ENCODE data around the gene FAM98C. TPM values are rescaled to one million over a fixed set of nuclear protein-coding genes. Genes with fewer than 3 reads are reported as not detected.

The FAM98C gene
- polyA plus RNA-seq, 1 of the 3 experiments (the other 2 are of a cell fraction): 26.7 TPM

GRCh38 chr19:38392707-38393308, 10.1 kb upstream of the FAM98C start:
- no peak for DNase-seq
- Histone ChIP-seq H2AFZ (ENCODE audit: low read depth) (no peak overlapping the region), H3K27me3 (ENCODE audit: insufficient read depth) (no peaks in the 10 kb centered on the region), H4K20me1 (ENCODE audit: insufficient read depth) (no peaks in the 10 kb centered on the region), H3K9me3 (no peaks in the 10 kb centered on the region), H3K9ac (no peak overlapping the region), H3K4me2 (no peak overlapping the region), H3F3A (replicated peaks; ENCODE audit: insufficient read depth) (peaks cover 10% of the 10 kb centered on the region), H3K27ac (ENCODE audit: low read depth in 2 of 2, low read length in 1 of 2) (no peak overlapping the region), H3K36me3 (replicated peaks in 1 of 2; ENCODE audit: control insufficient read depth in 1 of 2, insufficient read depth in 2 of 2, low read length in 1 of 2) (peaks cover 22 to 35% of the 10 kb centered on the region in 2 experiments), H3K4me3 (ENCODE audit: low read depth in 2 of 2, low read length in 1 of 2) (no peak overlapping the region), H3K79me2 (ENCODE audit: insufficient read depth) (peaks cover 32% of the 10 kb centered on the region), H3K4me1 (ENCODE audit: control insufficient read depth in 1 of 2, insufficient read depth in 2 of 2, low read depth in 1 of 2, low read length in 1 of 2) (peaks cover 7 to 9% of the 10 kb centered on the region in 2 experiments; a peak in 2 of 4 replicates), H3K9me2 (no peaks in the 10 kb centered on the region)
- ChIA-PET CTCF (interaction anchor here (1.2 to 2.9 kb wide), 2 partner anchors 9 to 10 kb away, joined by 3 to 13 read pairs; partner anchors contain the start of gene FAM98C), POLR2A (no interaction called here)
- TF ChIP-seq EP300 (IDR thresholded peaks at IDR 0.05; ENCODE audit: borderline replicate concordance in 1 of 2, low read depth in 1 of 2, low read length in 1 of 2) (no peak), RCOR1 (IDR thresholded peaks at IDR 0.05; ENCODE audit: low read length) (no peak), ELF1 (IDR thresholded peaks at IDR 0.05) (no peak), TEAD4 (IDR thresholded peaks at IDR 0.05; ENCODE audit: borderline replicate concordance, insufficient read depth) (no peak), FOXJ3 (CRISPR knock-in tag; IDR thresholded peaks at IDR 0.05) (no peak), NFIC (IDR thresholded peaks at IDR 0.05; ENCODE audit: borderline replicate concordance) (no peak), JUND (IDR thresholded peaks at IDR 0.05) (no peak), FOXM1 (IDR thresholded peaks at IDR 0.05; ENCODE audit: low read depth) (no peak), RFX5 (IDR thresholded peaks at IDR 0.05; ENCODE audit: low read length) (no peak), SMC3 (IDR thresholded peaks at IDR 0.05; ENCODE audit: low read depth, low read length) (no peak), TCF12 (IDR thresholded peaks at IDR 0.05) (no peak), NRF1 (IDR thresholded peaks at IDR 0.05; ENCODE audit: low read depth, low read length) (no peak), ZBTB33 (IDR thresholded peaks at IDR 0.05; ENCODE audit: borderline replicate concordance, low read depth) (no peak), TAF1 (IDR thresholded peaks at IDR 0.05; ENCODE audit: borderline replicate concordance, low read depth, low read length) (no peak), MAX (IDR thresholded peaks at IDR 0.05; ENCODE audit: low read depth) (no peak)
- TF ChIP-seq, protein P1, sequence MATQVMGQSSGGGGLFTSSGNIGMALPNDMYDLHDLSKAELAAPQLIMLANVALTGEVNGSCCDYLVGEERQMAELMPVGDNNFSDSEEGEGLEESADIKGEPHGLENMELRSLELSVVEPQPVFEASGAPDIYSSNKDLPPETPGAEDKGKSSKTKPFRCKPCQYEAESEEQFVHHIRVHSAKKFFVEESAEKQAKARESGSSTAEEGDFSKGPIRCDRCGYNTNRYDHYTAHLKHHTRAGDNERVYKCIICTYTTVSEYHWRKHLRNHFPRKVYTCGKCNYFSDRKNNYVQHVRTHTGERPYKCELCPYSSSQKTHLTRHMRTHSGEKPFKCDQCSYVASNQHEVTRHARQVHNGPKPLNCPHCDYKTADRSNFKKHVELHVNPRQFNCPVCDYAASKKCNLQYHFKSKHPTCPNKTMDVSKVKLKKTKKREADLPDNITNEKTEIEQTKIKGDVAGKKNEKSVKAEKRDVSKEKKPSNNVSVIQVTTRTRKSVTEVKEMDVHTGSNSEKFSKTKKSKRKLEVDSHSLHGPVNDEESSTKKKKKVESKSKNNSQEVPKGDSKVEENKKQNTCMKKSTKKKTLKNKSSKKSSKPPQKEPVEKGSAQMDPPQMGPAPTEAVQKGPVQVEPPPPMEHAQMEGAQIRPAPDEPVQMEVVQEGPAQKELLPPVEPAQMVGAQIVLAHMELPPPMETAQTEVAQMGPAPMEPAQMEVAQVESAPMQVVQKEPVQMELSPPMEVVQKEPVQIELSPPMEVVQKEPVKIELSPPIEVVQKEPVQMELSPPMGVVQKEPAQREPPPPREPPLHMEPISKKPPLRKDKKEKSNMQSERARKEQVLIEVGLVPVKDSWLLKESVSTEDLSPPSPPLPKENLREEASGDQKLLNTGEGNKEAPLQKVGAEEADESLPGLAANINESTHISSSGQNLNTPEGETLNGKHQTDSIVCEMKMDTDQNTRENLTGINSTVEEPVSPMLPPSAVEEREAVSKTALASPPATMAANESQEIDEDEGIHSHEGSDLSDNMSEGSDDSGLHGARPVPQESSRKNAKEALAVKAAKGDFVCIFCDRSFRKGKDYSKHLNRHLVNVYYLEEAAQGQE (IDR thresholded peaks at IDR 0.05; ENCODE audit: low read depth, low read length): no peak
- TF ChIP-seq, protein P2, sequence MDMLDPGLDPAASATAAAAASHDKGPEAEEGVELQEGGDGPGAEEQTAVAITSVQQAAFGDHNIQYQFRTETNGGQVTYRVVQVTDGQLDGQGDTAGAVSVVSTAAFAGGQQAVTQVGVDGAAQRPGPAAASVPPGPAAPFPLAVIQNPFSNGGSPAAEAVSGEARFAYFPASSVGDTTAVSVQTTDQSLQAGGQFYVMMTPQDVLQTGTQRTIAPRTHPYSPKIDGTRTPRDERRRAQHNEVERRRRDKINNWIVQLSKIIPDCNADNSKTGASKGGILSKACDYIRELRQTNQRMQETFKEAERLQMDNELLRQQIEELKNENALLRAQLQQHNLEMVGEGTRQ (IDR thresholded peaks at IDR 0.05; ENCODE audit: borderline replicate concordance, low read depth, low read length): no peak
- 78% methylated on average over 6 of the region's 6 CpGs for WGBS (ENCODE audit: low lambda C conversion rate)
